Ecto neural progenitor cell (in vitro differentiated cells): ENCODE data around the gene PMPCA.

Experiments
- DNase-seq: peaks from one replicate; pipeline ENCODE4 v3.0.0-alpha.2; 2018; ENCODE audit warnings: low spot score

PMPCA gene, protein sequence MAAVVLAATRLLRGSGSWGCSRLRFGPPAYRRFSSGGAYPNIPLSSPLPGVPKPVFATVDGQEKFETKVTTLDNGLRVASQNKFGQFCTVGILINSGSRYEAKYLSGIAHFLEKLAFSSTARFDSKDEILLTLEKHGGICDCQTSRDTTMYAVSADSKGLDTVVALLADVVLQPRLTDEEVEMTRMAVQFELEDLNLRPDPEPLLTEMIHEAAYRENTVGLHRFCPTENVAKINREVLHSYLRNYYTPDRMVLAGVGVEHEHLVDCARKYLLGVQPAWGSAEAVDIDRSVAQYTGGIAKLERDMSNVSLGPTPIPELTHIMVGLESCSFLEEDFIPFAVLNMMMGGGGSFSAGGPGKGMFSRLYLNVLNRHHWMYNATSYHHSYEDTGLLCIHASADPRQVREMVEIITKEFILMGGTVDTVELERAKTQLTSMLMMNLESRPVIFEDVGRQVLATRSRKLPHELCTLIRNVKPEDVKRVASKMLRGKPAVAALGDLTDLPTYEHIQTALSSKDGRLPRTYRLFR

DNA sequence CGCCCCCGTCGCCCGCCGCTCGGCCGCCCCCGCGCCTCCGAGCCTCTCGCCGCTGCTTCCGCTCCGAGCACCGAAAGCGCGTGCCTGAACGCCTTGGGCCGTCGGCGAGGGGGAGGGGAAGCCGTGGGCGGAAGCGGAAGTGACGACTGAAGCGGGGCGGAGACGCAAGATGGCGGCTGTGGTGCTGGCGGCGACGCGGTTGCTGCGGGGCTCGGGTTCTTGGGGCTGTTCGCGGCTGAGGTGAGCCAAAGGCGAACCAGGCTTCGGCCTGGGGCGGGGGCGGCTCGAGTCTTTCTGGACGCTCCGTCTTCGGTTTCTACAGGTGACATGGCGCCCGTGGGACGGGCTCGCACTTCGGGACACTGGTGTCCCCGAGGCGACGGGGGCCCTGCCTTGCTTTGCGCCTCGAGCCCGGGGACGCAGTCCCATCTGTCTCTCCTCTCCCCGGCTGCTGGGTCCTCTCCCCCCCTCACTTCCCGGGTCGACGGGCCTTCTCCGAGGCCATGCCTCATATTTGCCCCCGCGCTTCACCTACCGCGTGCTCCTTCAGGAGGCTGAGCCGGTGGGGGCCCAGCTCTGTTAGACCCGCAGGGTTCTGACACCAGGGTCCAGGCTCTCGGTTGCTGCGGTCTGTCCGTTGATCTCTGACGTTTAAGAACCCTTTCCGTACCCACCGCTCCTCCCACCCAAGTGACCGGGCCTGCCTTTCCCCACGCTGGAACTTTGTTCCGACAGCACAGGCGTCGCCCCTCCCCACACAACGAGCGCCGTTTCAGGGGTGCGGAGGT, at the start of gene PMPCA, which contains the start of gene ENTR1:
Gene PMPCA, plus strand, starts transcription at position 159 of the 788 bp plus-strand sequence. Its CDS starts 11 bp downstream, at position 170.
Gene ENTR1, minus strand, starts transcription at position 115 of the 788 bp plus-strand sequence. CDS start 217 bp downstream, outside the sequence.
- peak; percentile 93 for DNase-seq

GRCh38 chr9:136361047-136361753, 49.3 kb upstream of the PMPCA start:
- no peak for DNase-seq

DNA sequence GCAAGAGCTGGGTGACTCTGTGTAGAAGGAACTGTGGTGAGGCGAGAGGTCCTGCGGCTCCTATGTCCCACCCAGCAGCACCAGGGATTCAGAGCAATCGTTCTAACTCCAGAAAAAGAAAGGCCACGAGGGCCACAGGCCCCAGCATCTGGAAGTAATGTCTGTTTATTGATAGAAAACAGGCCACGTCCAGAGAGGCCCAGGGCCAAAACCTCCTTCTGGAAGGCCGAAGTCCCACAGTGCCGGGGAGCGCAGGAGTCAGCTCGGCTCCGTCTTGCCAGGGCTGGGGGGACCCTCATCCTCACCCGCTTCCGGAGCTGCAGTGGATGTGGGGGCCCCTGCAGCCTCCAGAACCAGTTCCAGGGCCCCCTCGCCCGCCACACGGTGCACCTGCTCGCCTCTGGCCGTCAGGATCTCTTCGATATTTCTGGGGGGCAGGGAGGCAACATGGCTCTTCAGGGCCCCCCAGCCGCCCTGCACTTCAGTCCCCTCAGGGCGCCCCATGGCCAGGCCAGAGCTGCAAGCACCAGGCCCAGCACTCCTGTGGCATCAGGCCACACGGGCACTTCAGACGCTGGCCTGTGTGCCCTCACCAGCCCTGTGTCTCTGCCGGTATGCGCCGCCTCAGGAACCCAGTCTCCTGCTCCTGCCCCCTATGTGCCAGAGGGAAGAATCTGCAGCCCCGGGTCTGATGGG, 48.6 kb upstream of the PMPCA start:
- no peak for DNase-seq

DNA sequence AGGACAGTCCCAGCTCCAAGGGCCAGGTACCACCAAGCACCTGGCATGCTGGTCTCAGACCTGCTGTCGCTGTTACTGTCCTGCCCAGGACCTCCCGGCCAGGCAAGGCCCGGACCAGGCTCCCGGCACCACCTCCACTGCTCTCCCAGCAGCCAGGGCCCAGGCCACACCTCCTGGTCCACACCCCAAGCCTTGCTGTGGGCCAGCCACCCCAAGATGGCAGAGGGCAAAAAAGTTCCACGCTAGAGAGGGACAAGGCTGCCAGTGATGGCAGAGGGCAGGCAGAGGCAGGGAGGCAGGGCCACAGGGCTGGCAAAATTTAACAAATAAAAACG, 48.0 kb upstream of the PMPCA start:
- DNase-seq: no peak

GRCh38 chr9:136363106-136363948, 47.1 kb upstream of the PMPCA start, which contains the start of gene DNLZ:
Gene DNLZ (minus strand): TSS chr9:136363744. CDS start chr9:136363714, 30 bp downstream.
- peak; percentile 99 for DNase-seq

DNA sequence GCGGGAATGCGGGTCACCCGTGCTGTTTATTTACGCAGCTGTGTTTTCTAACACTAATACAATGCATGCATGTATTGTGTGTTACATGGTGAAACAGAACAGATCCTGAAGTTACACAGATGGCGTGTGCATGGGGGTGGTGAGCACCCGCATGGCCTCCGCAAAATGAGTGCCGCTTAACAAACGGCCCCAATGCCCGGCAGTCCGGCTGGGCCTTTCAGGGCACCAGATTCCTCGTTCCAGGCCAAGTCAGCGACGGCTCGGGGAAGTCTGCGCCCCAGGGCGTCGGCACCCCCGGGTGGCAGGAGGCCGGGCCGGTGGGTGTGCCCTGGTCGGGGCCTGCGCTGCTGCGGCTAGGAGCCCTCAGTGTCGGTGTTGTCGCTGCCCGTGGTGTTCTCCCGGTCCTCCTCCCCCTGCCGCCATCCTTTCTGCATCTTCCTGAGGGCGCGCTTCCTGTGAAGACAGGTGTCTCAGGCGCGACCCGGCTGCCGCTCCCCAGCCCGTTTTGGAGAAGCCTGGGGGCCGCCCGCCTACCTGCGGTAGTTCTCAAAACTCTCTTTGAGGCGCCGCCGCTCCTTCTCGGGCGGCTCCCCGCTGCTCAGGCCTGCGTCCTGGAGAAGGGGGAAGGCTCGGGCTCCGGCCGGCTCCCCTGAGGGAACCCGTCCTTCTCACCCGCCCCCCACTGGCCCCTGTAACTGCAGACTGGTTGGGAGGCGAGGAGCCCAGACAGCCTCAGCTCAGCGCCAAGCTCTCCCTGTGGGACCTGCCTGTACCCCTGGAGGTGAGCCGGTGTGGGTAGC, 46.3 kb upstream of the PMPCA start:
- no peak for DNase-seq

DNA sequence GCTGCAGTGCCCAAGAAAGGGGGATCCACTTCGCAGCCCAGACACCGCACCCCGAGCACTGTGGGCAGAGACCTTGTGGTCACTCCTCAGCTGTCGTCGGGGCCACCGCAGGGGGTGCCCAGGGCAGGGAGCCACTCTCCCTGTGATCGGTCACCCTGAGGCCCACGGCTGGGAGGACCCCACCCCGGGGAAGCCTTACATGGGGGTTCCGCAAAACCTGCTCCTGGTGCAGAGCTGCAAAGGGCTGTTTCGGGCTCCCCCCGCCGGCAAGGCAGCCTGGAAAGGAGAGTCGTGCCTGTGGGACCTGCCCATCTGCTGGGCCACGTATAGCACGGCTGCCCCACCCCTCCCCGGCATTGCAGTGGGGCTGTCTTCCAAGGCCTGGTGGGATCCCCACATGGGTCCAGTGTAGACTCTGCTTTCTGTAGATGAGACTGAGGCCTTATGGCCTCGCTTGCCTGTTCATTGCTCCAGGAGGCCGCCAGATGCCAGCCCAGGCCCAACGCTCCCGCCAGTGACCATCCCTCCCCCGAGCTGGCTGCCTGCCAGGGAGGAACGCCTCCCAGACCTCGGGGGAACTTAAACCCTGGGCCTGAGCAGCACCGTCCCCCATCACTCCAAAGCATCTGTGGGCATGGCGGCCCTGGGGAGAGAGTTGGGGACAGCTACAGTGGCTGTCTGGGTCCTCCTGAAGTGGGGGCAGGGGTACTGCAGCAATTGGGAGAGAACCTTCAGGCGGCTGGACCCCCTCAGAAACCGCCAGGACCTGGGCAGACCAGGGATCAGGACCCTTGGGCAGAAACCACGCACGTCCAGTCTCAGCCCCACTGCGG, 45.3 kb upstream of the PMPCA start:
- no peak for DNase-seq

DNA sequence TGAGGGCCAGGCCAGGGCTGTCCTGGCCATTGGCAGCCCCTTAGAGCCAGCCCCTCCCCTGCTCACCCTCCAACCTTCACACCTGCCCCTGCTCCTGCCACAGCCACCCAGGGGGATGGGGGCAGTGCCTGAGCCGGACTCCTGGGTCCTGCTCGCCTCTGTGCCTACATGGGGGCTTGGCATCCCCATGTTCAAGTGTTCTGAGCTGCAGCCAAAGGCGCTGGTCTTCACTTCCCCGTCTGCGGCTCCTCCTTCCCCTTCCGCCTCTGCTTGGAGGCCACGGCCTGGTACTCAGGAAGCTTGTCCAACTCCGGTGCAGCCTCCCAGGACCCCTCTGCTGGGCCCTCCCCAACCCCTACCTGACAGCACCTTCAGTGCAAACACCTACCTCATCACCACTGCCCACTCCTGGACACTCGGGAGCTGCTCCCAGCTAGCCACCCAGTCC, 44.7 kb upstream of the PMPCA start:
- no peak for DNase-seq

DNA sequence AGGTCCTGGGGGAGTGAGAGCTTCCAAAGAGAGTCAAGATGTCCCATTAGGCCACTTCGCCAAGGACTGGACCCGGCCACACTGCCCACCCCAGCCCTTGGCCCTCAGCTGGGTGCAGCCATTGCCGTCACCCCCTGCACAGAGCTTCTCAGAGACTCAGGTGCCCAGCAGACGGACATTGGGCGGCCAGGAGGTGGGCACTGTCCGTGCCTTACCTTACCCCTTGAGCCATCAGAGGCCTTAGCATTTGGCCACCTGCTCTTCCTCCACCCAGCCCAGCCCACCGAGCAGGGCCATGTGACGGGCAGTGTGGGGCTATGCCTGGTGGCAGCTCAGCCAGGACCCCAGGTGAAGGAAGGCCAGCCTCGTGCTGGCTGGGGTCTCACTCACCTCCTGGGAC, 43.6 kb upstream of the PMPCA start:
- DNase-seq: no peak

GRCh38 chr9:136367296-136368145, 42.9 kb upstream of the PMPCA start:
- DNase-seq: no peak

- no peak for DNase-seq
These were observed 42.3 kb upstream of the PMPCA start for GRCh38 chr9:136368190-136368589.

GRCh38 chr9:136370037-136370436, 40.4 kb upstream of the PMPCA start:
- no peak for DNase-seq

GRCh38 chr9:136370687-136371532, 39.5 kb upstream of the PMPCA start:
- no peak for DNase-seq

DNA sequence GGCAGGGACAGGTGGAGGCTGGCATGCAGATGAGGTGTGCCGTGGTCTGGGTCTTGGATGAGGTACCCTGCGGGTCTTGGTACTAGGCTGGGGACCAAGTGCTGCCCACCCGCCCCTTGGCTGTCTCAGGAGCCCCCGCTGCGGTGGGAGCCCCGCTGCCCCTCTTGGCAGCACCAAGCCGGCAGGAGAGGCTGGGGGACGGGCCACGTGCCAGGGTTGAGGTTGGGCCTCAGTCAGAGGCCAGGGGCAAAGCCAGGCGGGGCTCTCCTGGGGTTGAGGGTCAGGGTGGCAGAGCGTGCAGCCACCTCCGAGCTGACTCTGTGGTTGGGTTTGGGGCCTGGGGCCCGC, 39.0 kb upstream of the PMPCA start:
- no peak for DNase-seq

DNA sequence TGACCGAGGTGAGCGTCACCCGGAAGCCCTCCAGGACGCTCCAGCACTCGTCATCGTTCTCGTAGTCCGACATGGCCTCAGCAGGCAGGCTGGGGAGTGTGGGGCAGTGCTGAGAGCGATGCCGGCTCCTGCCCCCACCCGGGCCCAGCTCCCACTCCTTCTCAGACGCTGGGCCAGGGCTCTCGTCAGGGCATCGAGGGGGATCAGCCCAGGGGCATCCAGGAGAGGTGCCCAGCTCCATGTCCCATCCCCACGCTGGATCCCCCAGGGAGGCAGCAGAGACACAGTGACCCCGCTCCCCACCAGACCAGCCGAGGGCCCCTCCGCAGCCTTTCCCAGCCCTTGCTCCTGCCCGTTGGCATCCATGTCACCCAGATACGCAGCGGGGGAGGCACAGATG, 38.5 kb upstream of the PMPCA start:
- no peak for DNase-seq

DNA sequence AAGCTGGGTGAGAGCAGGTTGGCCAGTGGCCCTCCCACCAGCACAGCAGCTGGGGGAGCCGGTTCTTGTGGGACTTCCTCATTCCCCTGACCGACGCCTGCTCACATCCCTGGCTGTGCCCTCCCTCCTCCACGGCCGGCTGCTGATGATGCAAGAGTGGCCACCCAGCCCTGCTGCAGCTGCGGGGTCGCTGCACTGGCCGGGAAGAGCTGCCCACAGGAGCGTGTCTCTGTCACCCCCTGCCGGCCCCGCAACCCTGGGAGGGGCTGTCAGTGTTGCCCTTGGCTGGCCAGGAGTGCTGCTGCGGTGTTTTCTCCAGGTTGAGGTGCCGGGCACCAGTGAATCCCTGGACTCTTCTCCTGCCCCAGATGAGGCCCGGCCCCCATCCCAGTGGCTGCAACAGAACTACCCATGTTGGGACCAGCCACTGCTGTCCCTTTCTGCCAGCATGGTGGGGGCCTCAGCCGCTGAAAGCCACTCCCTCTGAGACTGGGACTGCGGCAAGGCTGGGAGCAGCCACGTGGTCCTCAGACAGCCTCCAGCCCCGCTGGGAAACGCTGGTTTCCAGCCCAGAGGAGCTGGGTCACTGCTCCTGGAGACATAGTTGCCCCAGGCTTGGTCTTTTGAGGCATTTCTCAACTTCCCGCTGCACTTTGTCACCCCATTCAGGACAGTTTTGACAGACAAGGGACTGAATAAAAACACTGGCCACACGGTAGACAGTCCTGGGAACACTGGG, 37.7 kb upstream of the PMPCA start:
- DNase-seq: no peak
